HT1080 (cell line): Measurements from ENCODE around the gene F10. TPM values are rescaled to one million over a fixed set of nuclear protein-coding genes. Genes with fewer than 3 reads are reported as not detected.
"Not testable (repeated sequence)": the region's sequence is repeated elsewhere in the genome, so short reads cannot be mapped to it uniquely, and the experiment has no call there.

ENCODE experiments used
- DNase-seq: peaks from one replicate; pipeline ENCODE4 v3.0.0-alpha.2; 2015; ENCODE audit warnings: low read depth
- total RNA-seq: library from RNA; depleted of rRNA; stranded (reverse); fragments of >200 nt; shearing (Covaris generic); gene quantifications from 2 replicates; pipeline ENCODE4 v1.2.3, GENCODE V29; 2014

Gene F10
- total RNA-seq, 1 experiment from 2014 or later, result not detected

- no peak for DNase-seq
Measured at GRCh38 chr13:113098162-113098732, 24.4 kb upstream of the F10 start.

GRCh38 chr13:113099142-113099541 lies 23.5 kb upstream of the F10 start:
- DNase-seq, result no peak

GRCh38 chr13:113102302-113102701 lies 20.3 kb upstream of the F10 start:
- DNase-seq, result not testable (repeated sequence)

- DNase-seq, result no peak
Measured at GRCh38 chr13:113102727-113103126, 19.9 kb upstream of the F10 start.

DNA sequence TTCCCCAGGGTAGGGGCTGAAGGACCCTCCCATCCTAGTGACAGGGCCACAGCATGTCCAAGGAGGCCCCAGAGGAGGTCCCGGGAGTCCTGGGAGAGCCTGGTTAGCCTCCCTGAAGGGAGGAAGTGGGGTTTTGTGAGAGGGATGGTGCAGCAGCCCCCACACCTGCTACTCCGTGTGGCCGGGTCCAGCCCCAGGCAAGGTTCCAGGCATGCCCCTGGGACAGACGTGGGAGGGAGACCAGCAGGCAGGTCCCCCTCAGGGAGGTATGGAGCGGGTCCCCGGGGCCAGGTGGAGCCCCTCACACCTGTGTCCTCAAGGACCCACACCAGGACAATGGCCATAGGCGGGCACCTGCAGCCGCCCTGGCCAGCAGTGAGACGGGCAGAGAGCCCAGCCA lies 19.0 kb upstream of the F10 start:
- DNase-seq, result no peak

DNA sequence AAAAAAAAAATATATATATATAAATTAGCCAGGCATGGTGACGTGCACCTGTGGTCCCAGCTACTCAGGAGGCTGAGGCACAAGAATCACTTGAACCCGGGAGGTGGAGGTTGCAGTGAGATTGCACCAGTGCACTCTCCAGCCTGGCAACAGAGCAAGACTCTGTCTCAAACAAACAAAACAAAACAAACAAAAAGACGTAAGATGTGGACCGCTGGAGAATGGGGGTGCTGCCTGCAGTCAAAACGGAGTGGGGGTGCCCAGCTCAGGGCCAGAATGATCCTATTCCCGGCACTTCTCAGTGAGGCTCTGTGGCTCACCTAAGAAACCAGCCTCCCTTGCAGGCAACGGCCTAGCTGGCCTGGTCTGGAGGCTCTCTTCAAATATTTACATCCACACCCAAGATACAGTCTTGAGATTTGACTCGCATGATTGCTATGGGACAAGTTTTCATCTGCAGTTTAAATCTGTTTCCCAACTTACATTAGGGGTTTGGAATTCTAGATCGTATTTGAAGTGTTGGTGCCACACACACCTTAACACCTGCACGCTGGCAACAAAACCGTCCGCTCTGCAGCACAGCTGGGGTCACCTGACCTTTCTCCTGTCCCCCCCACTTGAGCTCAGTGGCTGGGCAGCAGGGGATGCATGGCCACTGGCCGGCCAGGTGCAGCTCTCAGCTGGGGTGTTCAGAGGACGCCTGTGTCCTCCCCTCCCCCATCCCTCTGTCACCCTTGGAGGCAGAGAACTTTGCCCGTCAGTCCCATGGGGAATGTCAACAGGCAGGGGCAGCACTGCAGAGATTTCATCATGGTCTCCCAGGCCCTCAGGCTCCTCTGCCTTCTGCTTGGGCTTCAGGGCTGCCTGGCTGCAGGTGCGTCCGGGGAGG lies 17.3 kb upstream of the F10 start, which contains the start of gene F7:
F7 (plus strand) TSS at position 760 of the 889 bp plus-strand sequence; CDS start at position 811, 51 bp downstream.
- no peak for DNase-seq

DNA sequence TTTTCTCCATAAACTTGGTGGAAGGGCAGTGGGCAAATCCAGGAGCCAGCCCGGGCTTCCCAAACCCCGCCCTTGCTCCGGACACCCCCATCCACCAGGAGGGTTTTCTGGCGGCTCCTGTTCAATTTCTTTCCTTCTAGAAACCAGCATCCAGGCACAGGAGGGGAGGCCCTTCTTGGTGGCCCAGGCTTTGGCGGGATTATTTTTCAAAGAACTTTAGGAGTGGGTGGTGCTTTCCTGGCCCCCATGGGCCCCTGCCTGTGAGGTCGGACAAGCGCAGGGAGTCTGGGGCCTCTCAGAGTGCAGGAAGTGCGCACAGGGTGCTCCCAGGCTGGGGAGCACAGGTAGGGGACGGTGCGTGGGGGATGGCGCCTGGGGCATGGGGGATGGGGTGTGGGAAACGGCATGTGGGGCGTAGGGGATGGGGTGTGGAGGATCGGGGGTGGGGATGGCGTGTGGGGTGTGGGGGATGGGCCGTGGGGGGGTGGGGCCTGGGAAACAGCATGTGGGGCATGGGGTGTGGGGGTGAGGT lies 16.6 kb upstream of the F10 start:
- DNase-seq, result no peak

GRCh38 chr13:113106711-113107351 lies 15.8 kb upstream of the F10 start:
- DNase-seq, result no peak

- DNase-seq, result not testable (repeated sequence)
Measured at GRCh38 chr13:113108521-113108920, 14.1 kb upstream of the F10 start.

DNA sequence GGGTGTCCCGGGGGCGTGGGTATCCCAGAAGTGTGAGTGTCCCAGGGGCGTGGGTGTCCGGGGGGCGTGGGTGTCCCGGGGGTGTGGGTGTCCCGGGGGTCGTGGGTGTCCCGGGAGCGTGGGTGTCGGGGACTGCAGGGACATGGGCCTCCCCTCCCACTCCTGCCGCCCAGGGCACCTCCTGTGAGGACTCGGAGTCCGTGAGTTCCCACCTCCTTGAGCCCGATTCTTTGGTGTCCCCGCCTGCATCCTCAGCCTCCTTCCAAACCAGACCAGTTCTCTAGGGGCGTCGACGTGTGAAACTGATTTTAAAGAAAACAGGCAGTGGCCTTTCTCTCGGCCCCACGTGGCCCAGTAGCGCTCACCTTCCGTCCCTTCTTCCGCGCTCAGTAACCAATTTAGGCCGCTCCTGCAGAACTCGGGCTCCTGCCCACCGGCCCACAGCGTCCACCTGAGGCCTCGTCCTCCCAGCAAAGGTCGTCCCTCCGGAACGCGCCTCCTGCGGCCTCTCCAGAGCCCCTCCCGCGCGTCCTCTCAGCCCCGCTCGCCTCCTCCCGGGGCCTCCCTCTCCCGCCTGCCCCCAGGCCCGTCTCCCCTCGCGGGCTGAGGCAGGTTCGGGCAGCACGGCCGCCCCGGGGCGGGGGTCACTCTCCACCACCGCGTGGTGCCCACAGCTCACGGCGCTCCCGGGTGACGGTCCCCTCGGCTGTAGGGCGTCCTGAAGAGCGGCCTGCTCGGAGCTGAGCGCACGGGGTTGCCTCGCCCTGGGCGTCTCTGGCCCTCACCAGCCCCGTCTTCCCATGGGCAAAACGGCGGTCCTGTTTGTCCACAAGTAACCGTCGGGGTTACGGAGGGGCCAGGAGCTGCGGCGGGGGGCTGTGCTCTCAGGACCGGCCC lies 13.2 kb upstream of the F10 start:
- no peak for DNase-seq

- DNase-seq, result no peak
Measured at GRCh38 chr13:113110048-113110851, 12.3 kb upstream of the F10 start.

- DNase-seq, result no peak
Measured at GRCh38 chr13:113110852-113111315, 11.7 kb upstream of the F10 start.

- DNase-seq, result not testable (repeated sequence)
Measured at GRCh38 chr13:113111821-113112220, 10.8 kb upstream of the F10 start.

GRCh38 chr13:113112475-113112874 lies 10.1 kb upstream of the F10 start:
- not testable (repeated sequence) for DNase-seq

GRCh38 chr13:113112893-113113845 lies 9.4 kb upstream of the F10 start:
- DNase-seq, result no peak

GRCh38 chr13:113113846-113114271 lies 8.7 kb upstream of the F10 start:
- no peak for DNase-seq

DNA sequence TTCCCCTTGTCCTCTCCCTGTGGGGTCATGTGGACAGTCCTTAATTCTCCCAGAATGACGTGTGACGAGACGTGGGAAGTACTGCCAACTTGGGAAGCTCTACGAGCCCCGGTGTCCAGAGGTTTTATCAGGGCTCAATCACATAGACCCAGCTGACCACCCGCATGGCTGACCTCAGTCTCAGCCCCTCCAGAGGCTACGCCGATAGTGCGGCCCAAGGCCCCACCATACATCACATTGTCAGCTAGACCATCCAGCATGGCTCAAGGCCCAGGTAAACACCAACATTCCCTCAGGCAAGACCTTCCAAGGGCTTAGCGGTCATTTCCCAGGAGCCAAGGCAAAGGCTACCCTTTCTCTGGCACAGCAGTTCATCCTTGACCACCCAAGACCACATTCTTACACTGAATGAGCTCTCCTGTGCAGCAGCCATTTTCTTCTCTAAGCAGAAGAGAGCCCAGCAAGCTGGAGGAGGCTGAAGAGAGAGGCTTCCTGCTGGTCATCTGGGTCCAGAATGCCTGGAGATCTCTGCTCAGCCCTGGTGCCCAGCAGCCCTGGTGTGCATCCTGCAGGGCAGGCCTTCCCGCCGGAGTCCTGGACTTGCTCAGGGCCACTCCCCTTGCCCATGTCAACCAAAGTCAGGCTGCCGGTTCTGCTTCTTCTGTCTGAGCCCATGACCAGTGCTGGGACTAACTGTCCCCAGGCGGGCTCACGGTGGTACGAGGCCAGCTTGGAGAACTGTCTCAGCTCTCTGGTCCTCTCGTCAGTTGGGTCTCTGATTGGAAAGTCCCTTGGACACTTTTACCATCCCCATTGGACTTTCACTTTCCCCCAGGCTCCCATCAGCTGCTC lies 7.9 kb upstream of the F10 start:
- DNase-seq, result no peak
